ENCODE measurements around the gene AADACL4. TPM values are rescaled to one million over a fixed set of nuclear protein-coding genes. Genes with fewer than 3 reads are reported as not detected.
"Not testable (repeated sequence)": the region's sequence is repeated elsewhere in the genome, so short reads cannot be mapped to it uniquely, and the experiment has no call there.

AADACL4 gene
- total RNA-seq, 1 experiment from 2014 or later, result not detected

GRCh38 chr1:12649971-12650421, 6.1 kb downstream of the AADACL4 start:
- no peak for DNase-seq
- no peaks in the 10 kb centered on the region for H3K36me3 ChIP-seq (replicated peaks; ENCODE audit: control insufficient read depth, insufficient read depth, low read length)
- H3K27me3 ChIP-seq (ENCODE audit: control insufficient read depth, insufficient read depth, low read length), result no peaks in the 10 kb centered on the region
- H3K4me3 ChIP-seq (ENCODE audit: insufficient read depth, low read depth, low read length), result no peak overlapping the region

GRCh38 chr1:12654004-12654567, 10.2 kb downstream of the AADACL4 start:
- no peak for DNase-seq
- H3K36me3 ChIP-seq (replicated peaks; ENCODE audit: control insufficient read depth, insufficient read depth, low read length), result no peaks in the 10 kb centered on the region
- H3K4me3 ChIP-seq (ENCODE audit: insufficient read depth, low read depth, low read length), result no peak overlapping the region
- H3K27me3 ChIP-seq (ENCODE audit: control insufficient read depth, insufficient read depth, low read length), result no peaks in the 10 kb centered on the region; the same call in 1 of the 2 replicates

- no peak overlapping the region for H3K4me3 ChIP-seq (ENCODE audit: insufficient read depth, low read depth, low read length)
- H3K36me3 ChIP-seq (replicated peaks; ENCODE audit: control insufficient read depth, insufficient read depth, low read length), result no peaks in the 10 kb centered on the region
- DNase-seq, result no peak
- H3K27me3 ChIP-seq (ENCODE audit: control insufficient read depth, insufficient read depth, low read length), result no peaks in the 10 kb centered on the region; the same call in 1 of the 2 replicates
Measured at GRCh38 chr1:12654657-12655056, 10.8 kb downstream of the AADACL4 start.

GRCh38 chr1:12656575-12656974, 12.7 kb downstream of the AADACL4 start:
- no peaks in the 10 kb centered on the region; the same call in 1 of the 2 replicates for H3K27me3 ChIP-seq (ENCODE audit: control insufficient read depth, insufficient read depth, low read length)
- no peak for DNase-seq
- no peak overlapping the region for H3K4me3 ChIP-seq (ENCODE audit: insufficient read depth, low read depth, low read length)
- H3K36me3 ChIP-seq (replicated peaks; ENCODE audit: control insufficient read depth, insufficient read depth, low read length), result no peaks in the 10 kb centered on the region

- Histone ChIP-seq H3K27me3 (ENCODE audit: control insufficient read depth, insufficient read depth, low read length) (no peaks in the 10 kb centered on the region; the same call in 1 of the 2 replicates), H3K4me3 (ENCODE audit: insufficient read depth, low read depth, low read length) (no peak overlapping the region), H3K36me3 (replicated peaks; ENCODE audit: control insufficient read depth, insufficient read depth, low read length) (no peaks in the 10 kb centered on the region)
- no peak for DNase-seq
Measured at GRCh38 chr1:12657060-12657884, 13.4 kb downstream of the AADACL4 start.

GRCh38 chr1:12657885-12658512, 14.1 kb downstream of the AADACL4 start:
- not testable (repeated sequence) for H3K4me3 ChIP-seq (ENCODE audit: insufficient read depth, low read depth, low read length); H3K36me3 ChIP-seq (replicated peaks; ENCODE audit: control insufficient read depth, insufficient read depth, low read length); H3K27me3 ChIP-seq (ENCODE audit: control insufficient read depth, insufficient read depth, low read length); DNase-seq

GRCh38 chr1:12658531-12659453, 14.9 kb downstream of the AADACL4 start:
- Histone ChIP-seq H3K4me3 (ENCODE audit: insufficient read depth, low read depth, low read length) (no peak overlapping the region), H3K27me3 (ENCODE audit: control insufficient read depth, insufficient read depth, low read length) (no peaks in the 10 kb centered on the region; the same call in 1 of the 2 replicates), H3K36me3 (replicated peaks; ENCODE audit: control insufficient read depth, insufficient read depth, low read length) (no peaks in the 10 kb centered on the region)
- DNase-seq, result peak; percentile 93

- no peak overlapping the region for H3K4me3 ChIP-seq (ENCODE audit: insufficient read depth, low read depth, low read length)
- H3K27me3 ChIP-seq (ENCODE audit: control insufficient read depth, insufficient read depth, low read length), result no peaks in the 10 kb centered on the region; the same call in 1 of the 2 replicates
- H3K36me3 ChIP-seq (replicated peaks; ENCODE audit: control insufficient read depth, insufficient read depth, low read length), result no peaks in the 10 kb centered on the region
- DNase-seq, result no peak
Measured at GRCh38 chr1:12661606-12662219, 17.8 kb downstream of the AADACL4 start.

GRCh38 chr1:12662556-12662955, 18.7 kb downstream of the AADACL4 start:
- Histone ChIP-seq H3K4me3 (ENCODE audit: insufficient read depth, low read depth, low read length) (no peak overlapping the region), H3K27me3 (ENCODE audit: control insufficient read depth, insufficient read depth, low read length) (no peaks in the 10 kb centered on the region; the same call in 1 of the 2 replicates), H3K36me3 (replicated peaks; ENCODE audit: control insufficient read depth, insufficient read depth, low read length) (no peaks in the 10 kb centered on the region)
- DNase-seq, result no peak

- DNase-seq, result no peak
- Histone ChIP-seq H3K4me3 (ENCODE audit: insufficient read depth, low read depth, low read length) (no peak overlapping the region), H3K27me3 (ENCODE audit: control insufficient read depth, insufficient read depth, low read length) (no peaks in the 10 kb centered on the region; the same call in 1 of the 2 replicates), H3K36me3 (replicated peaks; ENCODE audit: control insufficient read depth, insufficient read depth, low read length) (no peaks in the 10 kb centered on the region)
Measured at GRCh38 chr1:12665511-12665910, 21.6 kb downstream of the AADACL4 start.

GRCh38 chr1:12666141-12666735, 22.4 kb downstream of the AADACL4 start:
- Histone ChIP-seq H3K27me3 (ENCODE audit: control insufficient read depth, insufficient read depth, low read length) (no peaks in the 10 kb centered on the region; the same call in 1 of the 2 replicates), H3K36me3 (replicated peaks; ENCODE audit: control insufficient read depth, insufficient read depth, low read length) (no peaks in the 10 kb centered on the region), H3K4me3 (ENCODE audit: insufficient read depth, low read depth, low read length) (no peak overlapping the region)
- DNase-seq, result no peak

- DNase-seq, result no peak
- Histone ChIP-seq H3K27me3 (ENCODE audit: control insufficient read depth, insufficient read depth, low read length) (no peaks in the 10 kb centered on the region; the same call in 1 of the 2 replicates), H3K4me3 (ENCODE audit: insufficient read depth, low read depth, low read length) (no peak overlapping the region), H3K36me3 (replicated peaks; ENCODE audit: control insufficient read depth, insufficient read depth, low read length) (no peaks in the 10 kb centered on the region)
Measured at GRCh38 chr1:12669529-12670068, 25.7 kb downstream of the AADACL4 start.

GRCh38 chr1:12674358-12674757, 30.5 kb downstream of the AADACL4 start:
- Histone ChIP-seq H3K36me3 (replicated peaks; ENCODE audit: control insufficient read depth, insufficient read depth, low read length) (no peaks in the 10 kb centered on the region), H3K27me3 (ENCODE audit: control insufficient read depth, insufficient read depth, low read length) (no peaks in the 10 kb centered on the region; the same call in 1 of the 2 replicates), H3K4me3 (ENCODE audit: insufficient read depth, low read depth, low read length) (no peak overlapping the region)
- DNase-seq, result no peak

Data from H7 (cell line).